Measurements from ENCODE around the gene PAK1IP1.

PAK1IP1 gene

GRCh38 chr6:10681795-10682194, 13.0 kb upstream of the PAK1IP1 start:
- Histone ChIP-seq H3K4me1 (ENCODE audit: control insufficient read depth, insufficient read depth, low read length) (no peaks in the 10 kb centered on the region), H3K27ac (ENCODE audit: low read depth, low read length) (no peak overlapping the region), H3K9ac (ENCODE audit: low read length) (no peak overlapping the region), H3K27me3 (ENCODE audit: control insufficient read depth, insufficient read depth, low read length) (no peaks in the 10 kb centered on the region), H3K4me3 (ENCODE audit: low read length) (no peak overlapping the region), H3K36me3 (ENCODE audit: control insufficient read depth, insufficient read depth, low read length) (no peaks in the 10 kb centered on the region)

- Histone ChIP-seq H3K4me3 (ENCODE audit: low read length) (no peak overlapping the region), H3K27ac (ENCODE audit: low read depth, low read length) (no peak overlapping the region), H3K4me1 (ENCODE audit: control insufficient read depth, insufficient read depth, low read length) (no peaks in the 10 kb centered on the region), H3K27me3 (ENCODE audit: control insufficient read depth, insufficient read depth, low read length) (no peaks in the 10 kb centered on the region), H3K36me3 (ENCODE audit: control insufficient read depth, insufficient read depth, low read length) (no peaks in the 10 kb centered on the region), H3K9ac (ENCODE audit: low read length) (no peak overlapping the region)
These were observed 12.3 kb upstream of the PAK1IP1 start for GRCh38 chr6:10682355-10682988.

GRCh38 chr6:10684618-10685017, 10.2 kb upstream of the PAK1IP1 start:
- Histone ChIP-seq H3K9ac (ENCODE audit: low read length) (no peak overlapping the region), H3K36me3 (ENCODE audit: control insufficient read depth, insufficient read depth, low read length) (no peaks in the 10 kb centered on the region), H3K27ac (ENCODE audit: low read depth, low read length) (no peak overlapping the region), H3K4me3 (ENCODE audit: low read length) (no peak overlapping the region), H3K27me3 (ENCODE audit: control insufficient read depth, insufficient read depth, low read length) (no peaks in the 10 kb centered on the region), H3K4me1 (ENCODE audit: control insufficient read depth, insufficient read depth, low read length) (no peaks in the 10 kb centered on the region)

- Histone ChIP-seq H3K36me3 (ENCODE audit: control insufficient read depth, insufficient read depth, low read length) (no peaks in the 10 kb centered on the region), H3K27me3 (ENCODE audit: control insufficient read depth, insufficient read depth, low read length) (no peaks in the 10 kb centered on the region), H3K27ac (ENCODE audit: low read depth, low read length) (no peak overlapping the region), H3K4me1 (ENCODE audit: control insufficient read depth, insufficient read depth, low read length) (no peaks in the 10 kb centered on the region), H3K9ac (ENCODE audit: low read length) (no peak overlapping the region), H3K4me3 (ENCODE audit: low read length) (no peak overlapping the region)
These were observed 9.5 kb upstream of the PAK1IP1 start for GRCh38 chr6:10685092-10685915.

GRCh38 chr6:10686901-10687300, 7.9 kb upstream of the PAK1IP1 start:
- Histone ChIP-seq H3K9ac (ENCODE audit: low read length) (no peak overlapping the region), H3K4me1 (ENCODE audit: control insufficient read depth, insufficient read depth, low read length) (no peaks in the 10 kb centered on the region), H3K4me3 (ENCODE audit: low read length) (no peak overlapping the region), H3K27ac (ENCODE audit: low read depth, low read length) (no peak overlapping the region), H3K27me3 (ENCODE audit: control insufficient read depth, insufficient read depth, low read length) (no peaks in the 10 kb centered on the region), H3K36me3 (ENCODE audit: control insufficient read depth, insufficient read depth, low read length) (no peaks in the 10 kb centered on the region)

GRCh38 chr6:10687582-10687981, 7.2 kb upstream of the PAK1IP1 start:
- no peaks in the 10 kb centered on the region for H3K27me3 ChIP-seq (ENCODE audit: control insufficient read depth, insufficient read depth, low read length)
- H3K27ac ChIP-seq (ENCODE audit: low read depth, low read length) = no peak overlapping the region
- no peak overlapping the region for H3K9ac ChIP-seq (ENCODE audit: low read length)
- H3K4me1 ChIP-seq (ENCODE audit: control insufficient read depth, insufficient read depth, low read length) = no peaks in the 10 kb centered on the region
- H3K36me3 ChIP-seq (ENCODE audit: control insufficient read depth, insufficient read depth, low read length) = no peaks in the 10 kb centered on the region
- H3K4me3 ChIP-seq (ENCODE audit: low read length) = no peak overlapping the region

GRCh38 chr6:10690651-10691445, 3.9 kb upstream of the PAK1IP1 start:
- H3K36me3 ChIP-seq (ENCODE audit: control insufficient read depth, insufficient read depth, low read length) = peaks cover 2% of the 10 kb centered on the region
- H3K4me3 ChIP-seq (ENCODE audit: low read length) = no peak overlapping the region
- peaks cover 11% of the 10 kb centered on the region for H3K4me1 ChIP-seq (ENCODE audit: control insufficient read depth, insufficient read depth, low read length)
- no peak overlapping the region for H3K27ac ChIP-seq (ENCODE audit: low read depth, low read length)
- no peak overlapping the region for H3K9ac ChIP-seq (ENCODE audit: low read length)
- H3K27me3 ChIP-seq (ENCODE audit: control insufficient read depth, insufficient read depth, low read length) = no peaks in the 10 kb centered on the region

- H3K4me3 ChIP-seq (ENCODE audit: low read length) = peak overlapping the region; percentile 100
- H3K27me3 ChIP-seq (ENCODE audit: control insufficient read depth, insufficient read depth, low read length) = no peaks in the 10 kb centered on the region
- H3K36me3 ChIP-seq (ENCODE audit: control insufficient read depth, insufficient read depth, low read length) = peaks cover 4% of the 10 kb centered on the region
- peaks cover 14% of the 10 kb centered on the region for H3K4me1 ChIP-seq (ENCODE audit: control insufficient read depth, insufficient read depth, low read length)
- H3K27ac ChIP-seq (ENCODE audit: low read depth, low read length) = no peak overlapping the region
- no peak overlapping the region for H3K9ac ChIP-seq (ENCODE audit: low read length)
These were observed 1.7 kb upstream of the PAK1IP1 start for GRCh38 chr6:10692965-10693538.

- Histone ChIP-seq H3K4me1 (ENCODE audit: control insufficient read depth, insufficient read depth, low read length) (peaks cover 14% of the 10 kb centered on the region), H3K27ac (ENCODE audit: low read depth, low read length) (peak overlapping the region; percentile 98), H3K9ac (ENCODE audit: low read length) (peak overlapping the region; percentile 68), H3K4me3 (ENCODE audit: low read length) (peak overlapping the region; percentile 100), H3K36me3 (ENCODE audit: control insufficient read depth, insufficient read depth, low read length) (peaks cover 4% of the 10 kb centered on the region), H3K27me3 (ENCODE audit: control insufficient read depth, insufficient read depth, low read length) (no peaks in the 10 kb centered on the region)
These were observed 400 bp downstream of the PAK1IP1 start for GRCh38 chr6:10695086-10695657.

- Histone ChIP-seq H3K4me1 (ENCODE audit: control insufficient read depth, insufficient read depth, low read length) (peaks cover 14% of the 10 kb centered on the region), H3K4me3 (ENCODE audit: low read length) (no peak overlapping the region), H3K9ac (ENCODE audit: low read length) (no peak overlapping the region), H3K27ac (ENCODE audit: low read depth, low read length) (no peak overlapping the region), H3K36me3 (ENCODE audit: control insufficient read depth, insufficient read depth, low read length) (peaks cover 4% of the 10 kb centered on the region), H3K27me3 (ENCODE audit: control insufficient read depth, insufficient read depth, low read length) (no peaks in the 10 kb centered on the region)
These were observed 1.9 kb downstream of the PAK1IP1 start for GRCh38 chr6:10696655-10697054.

GRCh38 chr6:10713962-10714361, 19.2 kb downstream of the PAK1IP1 start:
- H3K27me3 ChIP-seq (ENCODE audit: control insufficient read depth, insufficient read depth, low read length) = no peaks in the 10 kb centered on the region
- H3K4me1 ChIP-seq (ENCODE audit: control insufficient read depth, insufficient read depth, low read length) = no peaks in the 10 kb centered on the region
- no peaks in the 10 kb centered on the region for H3K36me3 ChIP-seq (ENCODE audit: control insufficient read depth, insufficient read depth, low read length)
- H3K27ac ChIP-seq (ENCODE audit: low read depth, low read length) = no peak overlapping the region
- no peak overlapping the region for H3K9ac ChIP-seq (ENCODE audit: low read length)
- no peak overlapping the region for H3K4me3 ChIP-seq (ENCODE audit: low read length)
